Measurements from ENCODE around the gene APLN.

- no peak for TF ChIP-seq CTCF (IDR thresholded peaks at IDR 0.05; ENCODE audit: low read depth, low read length, poor library complexity, severe bottlenecking)
- no peak for TF ChIP-seq EZH2phosphoT487 (IDR thresholded peaks at IDR 0.05; ENCODE audit: borderline replicate concordance, low read length)
Measured at GRCh38 chrX:129638917-129639316, 15.8 kb downstream of the APLN start.
